Gastrocnemius medialis (tissue), 4 donors: Measurements from ENCODE around the gene ECM2. TPM values are rescaled to one million over a fixed set of nuclear protein-coding genes. Genes with fewer than 3 reads are reported as not detected.

Experiments
- ATAC-seq, 2 donors: fragments of 150-250 bp; one replicate each; pipeline ENCODE4 v1.9.1; 2016
- DNase-seq, 2 donors: peaks; one replicate each; pipeline ENCODE4 v3.0.0-alpha.2; 2019
- H3K27ac ChIP-seq, 4 donors: fragments of 200-600 bp; sonication (generic); 1 replicate in 1 of 4; 2 replicates in 3 of 4; pipeline ENCODE4 v1.5.1; 2016 to 2018; ENCODE audit warnings: mild to moderate bottlenecking in 2 of 4, moderate library complexity in 1 of 4
- H3K27me3 ChIP-seq, 3 donors: fragments of 200-600 bp; sonication (generic) in 2 of 3; 1 replicate in 1 of 3; 2 replicates in 2 of 3; pipeline versions ENCODE4 v1.5.1 to v1.6.0; 2016 to 2019; ENCODE audit warnings: mild to moderate bottlenecking in 1 of 3, moderate library complexity in 1 of 3
- H3K36me3 ChIP-seq, 2 donors: fragments of 200-600 bp; sonication (generic) in 1 of 2; one replicate each; pipeline ENCODE4 v1.5.1; 2017 to 2018
- H3K4me1 ChIP-seq, 2 donors: fragments of 200-600 bp; sonication (generic) in 1 of 2; one replicate each; pipeline ENCODE4 v1.5.1; 2016 to 2017; ENCODE audit warnings: mild to moderate bottlenecking in 2 of 2
- H3K4me3 ChIP-seq, 4 donors: fragments of 200-600 bp; sonication (generic) in 3 of 4; 1 replicate in 1 of 4; 2 replicates in 3 of 4; pipeline ENCODE4 v1.5.1; 2016 to 2019; ENCODE audit warnings: mild to moderate bottlenecking in 2 of 4
- H3K9me3 ChIP-seq, 3 donors: fragments of 200-600 bp; sonication (generic) in 2 of 3; 1 replicate in 1 of 3; 2 replicates in 2 of 3; pipeline ENCODE4 v1.5.1; 2016 to 2019
- CTCF ChIP-seq, 5 experiments: fragments of 450-650 bp in 3 of 5; fragments of 200-600 bp in 2 of 5; sonication (generic) in 2 of 5; IDR thresholded peaks in 4 of 5; conservative IDR thresholded peaks in 1 of 5; 1 replicate in 4 of 5; 2 replicates in 1 of 5; pipeline ENCODE4 v1.5.1; 2016 to 2019; ENCODE audit warnings: antibody characterized with exemption in 5 of 5, mild to moderate bottlenecking in 3 of 5, moderate library complexity in 3 of 5
- POLR2A ChIP-seq, 2 donors: fragments of 450-650 bp; IDR thresholded peaks; one replicate each; pipeline ENCODE4 v1.6.1; 2017; ENCODE audit warnings: antibody characterized with exemption in 2 of 2, mild to moderate bottlenecking in 2 of 2, moderate library complexity in 2 of 2
- in situ Hi-C, 4 donors: fragments of 200-750 bp; cut with MboI; loops; one replicate each; pipeline versions ENCODE4 v1.15.0 to v1.8.0; 2017; ENCODE audit warnings: low sequenced_read_pairs in 4 of 4
- intact Hi-C: fragments of 100-400 bp; cut with DNase I; formaldehyde crosslinking; loops from one replicate; pipeline ENCODE4 v1.15.1; 2023; ENCODE audit warnings: low total_unique reads
- total RNA-seq, 4 donors: library from RNA; depleted of rRNA; stranded (reverse); fragments of >200 nt; gene quantifications; one replicate each; pipeline versions ENCODE4 v1.1.0 to v1.2.3, GENCODE V29; 2016

The ECM2 gene
- total RNA-seq, 4 donors from 2014 or later, result 1.5 to 9.7 (median 3.9) TPM

DNA sequence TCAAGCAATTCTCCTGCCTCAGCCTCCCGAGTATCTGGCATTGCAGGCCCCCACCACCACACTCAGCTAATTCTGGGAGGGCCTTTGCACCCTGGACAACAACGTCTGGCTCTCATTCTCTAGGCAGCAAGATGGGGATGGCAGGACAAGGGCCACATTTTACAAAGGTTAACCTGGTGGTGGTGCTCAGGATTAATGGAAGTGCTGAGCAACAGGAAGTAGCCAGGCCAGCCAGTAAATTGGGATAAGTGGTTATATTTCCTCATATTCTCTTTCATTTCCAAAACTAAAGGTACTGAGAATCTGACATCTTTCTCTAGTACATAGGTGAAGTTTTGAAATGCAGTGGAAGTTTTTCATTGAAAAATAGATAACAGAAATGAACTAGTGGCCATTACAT lies 28.8 kb downstream of the ECM2 start:
- no peak for ATAC-seq
- intact Hi-C loops (loop anchor here (10.0 kb wide), 1 partner anchor 128 kb away; no protein-coding TSS in a partner anchor), in situ Hi-C loops (loop anchor here in 1 of 4 donors (25.0 kb wide), 1 partner anchor 105 kb away; no protein-coding TSS in a partner anchor)
- no peak for DNase-seq
- Histone ChIP-seq H3K4me1 (peaks cover 6 to 9% of the 10 kb centered on the region in 2 donors), H3K4me3 (no peak overlapping the region), H3K27ac (no peak overlapping the region), H3K36me3 (no peaks in the 10 kb centered on the region), H3K27me3 (no peaks in the 10 kb centered on the region), H3K9me3 (no peaks in the 10 kb centered on the region)
- TF ChIP-seq CTCF (IDR thresholded peaks at IDR 0.05 in 4 of 5, conservative IDR thresholded peaks at IDR 0.05 in 1 of 5) (no peak), POLR2A (IDR thresholded peaks at IDR 0.05) (no peak)

- peak; percentile 18 to 51 for DNase-seq
- Histone ChIP-seq H3K9me3 (no peaks in the 10 kb centered on the region), H3K4me3 (no peak overlapping the region), H3K27me3 (no peaks in the 10 kb centered on the region), H3K36me3 (no peaks in the 10 kb centered on the region), H3K27ac (peak overlapping the region in 1 of 4 donors; percentile 42), H3K4me1 (peaks cover 9 to 12% of the 10 kb centered on the region in 2 donors)
- ATAC-seq, result peak; percentile 59 to 67
- intact Hi-C loops (loop anchor here (10.0 kb wide), 1 partner anchor 128 kb away; no protein-coding TSS in a partner anchor), in situ Hi-C loops (loop anchor here in 1 of 4 donors (25.0 kb wide), 1 partner anchor 106 kb away; no protein-coding TSS in a partner anchor)
- TF ChIP-seq POLR2A (IDR thresholded peaks at IDR 0.05), result no peak
- no peak for TF ChIP-seq CTCF (IDR thresholded peaks at IDR 0.05 in 4 of 5, conservative IDR thresholded peaks at IDR 0.05 in 1 of 5)
Observed at GRCh38 chr9:92506184-92506857, 29.5 kb downstream of the ECM2 start.

- peaks cover 9 to 12% of the 10 kb centered on the region in 2 donors for H3K4me1 ChIP-seq
- intact Hi-C loops (loop anchor here (10.0 kb wide), 1 partner anchor 130 kb away; no protein-coding TSS in a partner anchor), in situ Hi-C loops (loop anchor here in 1 of 4 donors (25.0 kb wide), 1 partner anchor 107 kb away; no protein-coding TSS in a partner anchor)
- DNase-seq (no peak), ATAC-seq (no peak)
- no peaks in the 10 kb centered on the region for H3K27me3 ChIP-seq
- no peak overlapping the region for H3K27ac ChIP-seq
- H3K9me3 ChIP-seq, result no peaks in the 10 kb centered on the region
- TF ChIP-seq CTCF (IDR thresholded peaks at IDR 0.05 in 4 of 5, conservative IDR thresholded peaks at IDR 0.05 in 1 of 5), result no peak
- no peak for TF ChIP-seq POLR2A (IDR thresholded peaks at IDR 0.05)
- no peaks in the 10 kb centered on the region for H3K36me3 ChIP-seq
- H3K4me3 ChIP-seq, result no peak overlapping the region
Observed at GRCh38 chr9:92504881-92505280, 30.9 kb downstream of the ECM2 start.

GRCh38 chr9:92503156-92503555 lies 32.6 kb downstream of the ECM2 start:
- intact Hi-C loops (loop anchor here (10.0 kb wide), 1 partner anchor 132 kb away; no protein-coding TSS in a partner anchor), in situ Hi-C loops (loop anchor here in 1 of 4 donors (25.0 kb wide), 1 partner anchor 109 kb away; no protein-coding TSS in a partner anchor)
- no peak overlapping the region for H3K27ac ChIP-seq
- no peaks in the 10 kb centered on the region for H3K27me3 ChIP-seq
- no peaks in the 10 kb centered on the region for H3K36me3 ChIP-seq
- DNase-seq (no peak), ATAC-seq (no peak)
- H3K4me1 ChIP-seq, result peaks cover 7 to 9% of the 10 kb centered on the region in 2 donors
- H3K4me3 ChIP-seq, result no peak overlapping the region
- H3K9me3 ChIP-seq, result no peaks in the 10 kb centered on the region
- TF ChIP-seq CTCF (IDR thresholded peaks at IDR 0.05 in 4 of 5, conservative IDR thresholded peaks at IDR 0.05 in 1 of 5) (no peak), POLR2A (IDR thresholded peaks at IDR 0.05) (no peak)
